H9 (cell line): Measurements from ENCODE around the gene TMEM134. TPM values are rescaled to one million over a fixed set of nuclear protein-coding genes. Genes with fewer than 3 reads are reported as not detected.

Experiments used
- DNase-seq: peaks from one replicate; pipeline ENCODE4 v3.0.0-alpha.2; 2017
- H2AFZ ChIP-seq: one replicate; pipeline ENCODE4 v1.6.1; 2013; ENCODE audit warnings: mild to moderate bottlenecking, low read length, control low read depth, moderate library complexity
- H2AK5ac ChIP-seq: 2 replicates; pipeline ENCODE4 v1.6.1; 2013; ENCODE audit warnings: low read length, control low read depth, mixed read lengths; ENCODE audit not compliant: insufficient read length
- H2BK120ac ChIP-seq: one replicate; pipeline ENCODE4 v1.6.1; 2013; ENCODE audit warnings: low read depth, mild to moderate bottlenecking, low read length, control low read depth, inconsistent platforms; ENCODE audit not compliant: poor library complexity, severe bottlenecking
- H2BK12ac ChIP-seq: 2 replicates; pipeline ENCODE4 v1.6.1; 2013; ENCODE audit warnings: low read length, control low read depth, mixed read lengths, low read depth; ENCODE audit not compliant: insufficient read length
- H2BK15ac ChIP-seq: 2 replicates; pipeline ENCODE4 v1.6.1; 2013; ENCODE audit warnings: low read depth, low read length, control low read depth
- H2BK20ac ChIP-seq: one replicate; pipeline ENCODE4 v1.6.1; 2013; ENCODE audit warnings: low read depth, mild to moderate bottlenecking, low read length, control low read depth, inconsistent platforms; ENCODE audit not compliant: poor library complexity, severe bottlenecking
- H2BK5ac ChIP-seq: 2 replicates; pipeline ENCODE4 v1.6.1; 2013; ENCODE audit warnings: low read length, control low read depth, mixed read lengths; ENCODE audit not compliant: insufficient read length
- H3K14ac ChIP-seq: 2 replicates; pipeline ENCODE4 v1.6.1; 2013; ENCODE audit warnings: low read length, control low read depth; ENCODE audit not compliant: insufficient read depth
- H3K18ac ChIP-seq: 2 replicates; pipeline ENCODE4 v1.6.1; 2013; ENCODE audit warnings: low read depth, mild to moderate bottlenecking, mixed read lengths, low read length, control low read depth; ENCODE audit not compliant: insufficient read length
- H3K23ac ChIP-seq: 2 replicates; pipeline ENCODE4 v1.6.1; 2013; ENCODE audit warnings: low read length, control low read depth, mixed read lengths, low read depth; ENCODE audit not compliant: insufficient read length
- H3K23me2 ChIP-seq: 2 replicates; pipeline ENCODE4 v1.6.1; 2013; ENCODE audit warnings: low read depth, mild to moderate bottlenecking, mixed read lengths, low read length, control low read depth; ENCODE audit not compliant: insufficient read length, poor library complexity, severe bottlenecking
- H3K27ac ChIP-seq: 2 replicates; pipeline ENCODE4 v1.5.1; 2013; ENCODE audit warnings: low read length, control low read depth, mixed read lengths, low read depth; ENCODE audit not compliant: insufficient read length
- H3K27me3 ChIP-seq: 2 replicates; pipeline ENCODE4 v1.6.1; 2013; ENCODE audit warnings: low read length, control low read depth, inconsistent platforms; ENCODE audit not compliant: insufficient read depth
- H3K4ac ChIP-seq: 2 replicates; pipeline ENCODE4 v1.6.1; 2013; ENCODE audit warnings: low read depth, mild to moderate bottlenecking, control low read depth, inconsistent platforms, low read length, moderate library complexity
- H3K4me1 ChIP-seq: 2 replicates; pipeline ENCODE4 v1.6.1; 2013; ENCODE audit warnings: low read length, control low read depth, inconsistent platforms; ENCODE audit not compliant: insufficient read depth
- H3K4me2 ChIP-seq: 2 replicates; pipeline ENCODE4 v1.6.1; 2013; ENCODE audit warnings: low read length, control low read depth, mixed read lengths; ENCODE audit not compliant: insufficient read length, insufficient read depth
- H3K56ac ChIP-seq: 2 replicates; pipeline ENCODE4 v1.6.1; 2013; ENCODE audit warnings: low read depth, mild to moderate bottlenecking, mixed read lengths, low read length, control low read depth; ENCODE audit not compliant: insufficient read length
- H3K79me1 ChIP-seq: 2 replicates; pipeline ENCODE4 v1.6.1; 2013; ENCODE audit warnings: low read depth, mild to moderate bottlenecking, moderate library complexity, low read length, control low read depth, inconsistent platforms; ENCODE audit not compliant: insufficient read depth, poor library complexity, severe bottlenecking
- H3K79me2 ChIP-seq: 2 replicates; pipeline ENCODE4 v1.6.1; 2013; ENCODE audit warnings: low read length, control low read depth, inconsistent platforms; ENCODE audit not compliant: insufficient read depth
- H3K9ac ChIP-seq: 2 replicates; pipeline ENCODE4 v1.6.1; 2013; ENCODE audit warnings: low read length, control low read depth, mixed read lengths; ENCODE audit not compliant: insufficient read length; ENCODE audit errors: extremely low read depth
- H3K9me3 ChIP-seq: one replicate; pipeline ENCODE4 v1.6.1; 2013; ENCODE audit warnings: low read depth, low read length, inconsistent platforms; ENCODE audit not compliant: control insufficient read depth
- H3T11ph ChIP-seq: one replicate; pipeline ENCODE4 v1.6.1; 2013; ENCODE audit warnings: mild to moderate bottlenecking, low read length, control low read depth, inconsistent platforms
- H4K20me1 ChIP-seq: one replicate; pipeline ENCODE4 v1.6.1; 2013; ENCODE audit not compliant: control insufficient read depth, insufficient read length, insufficient read depth
- H4K5ac ChIP-seq: 2 replicates; pipeline ENCODE4 v1.6.1; 2013; ENCODE audit warnings: low read depth, mild to moderate bottlenecking, mixed read lengths, low read length, control low read depth; ENCODE audit not compliant: insufficient read length
- H4K8ac ChIP-seq: replicated peaks from 2 replicates; pipeline ENCODE4 v1.6.1; 2013; ENCODE audit warnings: low read length, control low read depth, mixed read lengths, low read depth; ENCODE audit not compliant: insufficient read length
- H4K91ac ChIP-seq: 2 replicates; pipeline ENCODE4 v1.6.1; 2013; ENCODE audit warnings: low read depth, mild to moderate bottlenecking, moderate library complexity, mixed read lengths, low read length, control low read depth; ENCODE audit not compliant: insufficient read length
- H3K27ac Mint-ChIP-seq, 3 experiments: 2 replicates in 2 of 3; 3 replicates in 1 of 3; pipeline ENCODE4 v1.8.0; 2020 to 2021; ENCODE audit warnings: mixed read lengths in 3 of 3, mild to moderate bottlenecking in 1 of 3, moderate library complexity in 1 of 3
- H3K27me3 Mint-ChIP-seq: 2 replicates; pipeline ENCODE4 v1.8.0; 2021; ENCODE audit warnings: low read depth, mild to moderate bottlenecking, moderate library complexity, mixed read lengths
- H3K36me3 Mint-ChIP-seq, 3 experiments: 2 replicates in 2 of 3; 3 replicates in 1 of 3; pipeline ENCODE4 v1.8.0; 2020 to 2021; ENCODE audit warnings: low read depth in 3 of 3, mixed read lengths in 3 of 3; ENCODE audit not compliant: insufficient read depth in 1 of 3
- H3K4me1 Mint-ChIP-seq, 2 experiments: 2 replicates each; pipeline ENCODE4 v1.8.0; 2020; ENCODE audit warnings: mixed read lengths in 2 of 2
- H3K4me3 Mint-ChIP-seq, 2 experiments: 2 replicates in 1 of 2; 3 replicates in 1 of 2; pipeline ENCODE4 v1.8.0; 2020 to 2021; ENCODE audit warnings: mild to moderate bottlenecking in 2 of 2, mixed read lengths in 2 of 2, moderate library complexity in 1 of 2
- H3K9me3 Mint-ChIP-seq, 2 experiments: 2 replicates in 1 of 2; 3 replicates in 1 of 2; pipeline ENCODE4 v1.8.0; 2020; ENCODE audit warnings: mild to moderate bottlenecking in 2 of 2, mixed read lengths in 2 of 2, moderate library complexity in 1 of 2
- WGBS: extraction: QIAGEN DNeasy Blood & Tissue Kit; methylation state at CpG from one replicate; pipeline ENCODE4 v1.1.7; 2013; ENCODE audit warnings: missing lambda C conversion rate, low lambda C conversion rate, mixed read lengths; ENCODE audit not compliant: insufficient read length; ENCODE audit errors: extremely low coverage; 5-methylcytosine and 5-hydroxymethylcytosine counted together
- total RNA-seq: library from RNA; stranded (reverse); gene quantifications from 2 replicates; pipeline ENCODE4 v1.2.1, GENCODE V29; 2021
- TF ChIP-seq, protein P1 (sequence below): fragments of 200-600 bp; sonication (generic); conservative IDR thresholded peaks from 3 replicates; pipeline ENCODE4 v1.8.0; 2021; ENCODE audit warnings: antibody characterized with exemption, mild to moderate bottlenecking

Gene TMEM134
- total RNA-seq, 1 experiment from 2014 or later = 53.6 TPM

- Histone ChIP-seq H4K20me1 (no peaks in the 10 kb centered on the region), H2AFZ (no peak within 1 kb of the TSS), H3K23me2 (no peaks in the 10 kb centered on the region), H3K27me3 (no peaks in the 10 kb centered on the region), H3K23ac (no peak within 1 kb of the TSS), H3K4ac (no peak within 1 kb of the TSS), H4K8ac (no peak within 1 kb of the TSS), H2AK5ac (no peak within 1 kb of the TSS), H3K56ac (no peak within 1 kb of the TSS), H3K4me1 (no peaks in the 10 kb centered on the region), H2BK15ac (no peak within 1 kb of the TSS), H3K14ac (no peak within 1 kb of the TSS), H3K4me2 (peak within 1 kb of the TSS; percentile 44), H3K18ac (no peak within 1 kb of the TSS), H3K9me3 (no peaks in the 10 kb centered on the region), H3K79me1 (no peaks in the 10 kb centered on the region), H2BK12ac (no peak within 1 kb of the TSS), H3K79me2 (no peaks in the 10 kb centered on the region), H4K91ac (no peak within 1 kb of the TSS), H3T11ph (no peak within 1 kb of the TSS), H2BK20ac (no peak within 1 kb of the TSS), H2BK5ac (no peak within 1 kb of the TSS), H3K9ac (no peak within 1 kb of the TSS), H2BK120ac (no peak within 1 kb of the TSS), H3K27ac (no peak within 1 kb of the TSS), H4K5ac (no peak within 1 kb of the TSS)
- peak within 1 kb of the TSS in 1 of 3 experiments; percentile 72; a peak in 2 of 7 replicates for H3K27ac Mint-ChIP-seq
- DNase-seq = peak; percentile 76
- no CpG with 5 or more reads among the region's 67 CpGs for WGBS
- no peaks in the 10 kb centered on the region; a peak in 1 of 5 replicates for H3K9me3 Mint-ChIP-seq
- TF ChIP-seq, protein P1, sequence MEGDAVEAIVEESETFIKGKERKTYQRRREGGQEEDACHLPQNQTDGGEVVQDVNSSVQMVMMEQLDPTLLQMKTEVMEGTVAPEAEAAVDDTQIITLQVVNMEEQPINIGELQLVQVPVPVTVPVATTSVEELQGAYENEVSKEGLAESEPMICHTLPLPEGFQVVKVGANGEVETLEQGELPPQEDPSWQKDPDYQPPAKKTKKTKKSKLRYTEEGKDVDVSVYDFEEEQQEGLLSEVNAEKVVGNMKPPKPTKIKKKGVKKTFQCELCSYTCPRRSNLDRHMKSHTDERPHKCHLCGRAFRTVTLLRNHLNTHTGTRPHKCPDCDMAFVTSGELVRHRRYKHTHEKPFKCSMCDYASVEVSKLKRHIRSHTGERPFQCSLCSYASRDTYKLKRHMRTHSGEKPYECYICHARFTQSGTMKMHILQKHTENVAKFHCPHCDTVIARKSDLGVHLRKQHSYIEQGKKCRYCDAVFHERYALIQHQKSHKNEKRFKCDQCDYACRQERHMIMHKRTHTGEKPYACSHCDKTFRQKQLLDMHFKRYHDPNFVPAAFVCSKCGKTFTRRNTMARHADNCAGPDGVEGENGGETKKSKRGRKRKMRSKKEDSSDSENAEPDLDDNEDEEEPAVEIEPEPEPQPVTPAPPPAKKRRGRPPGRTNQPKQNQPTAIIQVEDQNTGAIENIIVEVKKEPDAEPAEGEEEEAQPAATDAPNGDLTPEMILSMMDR = no peak
- H3K27me3 Mint-ChIP-seq = peaks cover 49% of the 10 kb centered on the region
- peak within 1 kb of the TSS; percentile 66 to 85 for H3K4me3 Mint-ChIP-seq
- H3K4me1 Mint-ChIP-seq = peaks cover 18 to 26% of the 10 kb centered on the region in 2 experiments
- H3K36me3 Mint-ChIP-seq = peaks cover 0 to 1% (median 0%) of the 10 kb centered on the region in 3 experiments; a peak in 1 of 7 replicates
Measured at GRCh38 chr11:67415501-67416304, 53.3 kb downstream of the TMEM134 start, which contains the start of gene CARNS1. TSS of gene CARNS1 (plus strand) at chr11:67415678. CDS start at chr11:67416200, 522 bp downstream.
